Uterus (tissue), 2 donors: ENCODE measurements around the gene ACVRL1.

Source experiments
- POLR2A ChIP-seq, 2 donors: fragments of 450-650 bp; IDR thresholded peaks; one replicate each; pipeline ENCODE4 v1.6.1; 2016; ENCODE audit warnings: antibody characterized with exemption in 2 of 2, mild to moderate bottlenecking in 1 of 2, moderate library complexity in 1 of 2
- TF ChIP-seq, protein P1 (sequence below), 4 experiments: fragments of 200-600 bp in 2 of 4; fragments of 450-650 bp in 2 of 4; sonication (generic) in 2 of 4; IDR thresholded peaks; one replicate each; pipeline ENCODE4 v1.5.1; 2016 to 2019; ENCODE audit warnings: antibody characterized with exemption in 4 of 4, mild to moderate bottlenecking in 2 of 4, moderate library complexity in 1 of 4

DNA sequence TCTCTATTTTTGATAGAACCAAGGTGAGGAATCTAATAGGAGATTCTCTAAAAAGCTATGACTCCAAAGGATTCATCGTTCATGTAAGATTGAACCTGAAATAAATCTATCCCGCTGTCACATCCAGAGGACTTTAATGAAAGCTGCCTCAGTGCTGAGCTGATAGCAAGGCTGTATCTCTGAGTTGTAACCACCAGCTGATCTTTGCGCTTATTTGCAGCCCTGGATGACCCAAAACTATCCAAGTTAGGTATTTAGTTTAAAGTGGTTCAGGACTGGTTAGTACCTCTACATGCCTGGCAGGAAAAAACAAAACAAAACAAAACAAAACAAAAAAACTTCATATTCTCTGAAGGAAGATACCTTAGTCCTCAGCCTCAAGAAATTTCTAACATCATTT is 28.2 kb upstream of the ACVRL1 start:
- TF ChIP-seq, protein P1, sequence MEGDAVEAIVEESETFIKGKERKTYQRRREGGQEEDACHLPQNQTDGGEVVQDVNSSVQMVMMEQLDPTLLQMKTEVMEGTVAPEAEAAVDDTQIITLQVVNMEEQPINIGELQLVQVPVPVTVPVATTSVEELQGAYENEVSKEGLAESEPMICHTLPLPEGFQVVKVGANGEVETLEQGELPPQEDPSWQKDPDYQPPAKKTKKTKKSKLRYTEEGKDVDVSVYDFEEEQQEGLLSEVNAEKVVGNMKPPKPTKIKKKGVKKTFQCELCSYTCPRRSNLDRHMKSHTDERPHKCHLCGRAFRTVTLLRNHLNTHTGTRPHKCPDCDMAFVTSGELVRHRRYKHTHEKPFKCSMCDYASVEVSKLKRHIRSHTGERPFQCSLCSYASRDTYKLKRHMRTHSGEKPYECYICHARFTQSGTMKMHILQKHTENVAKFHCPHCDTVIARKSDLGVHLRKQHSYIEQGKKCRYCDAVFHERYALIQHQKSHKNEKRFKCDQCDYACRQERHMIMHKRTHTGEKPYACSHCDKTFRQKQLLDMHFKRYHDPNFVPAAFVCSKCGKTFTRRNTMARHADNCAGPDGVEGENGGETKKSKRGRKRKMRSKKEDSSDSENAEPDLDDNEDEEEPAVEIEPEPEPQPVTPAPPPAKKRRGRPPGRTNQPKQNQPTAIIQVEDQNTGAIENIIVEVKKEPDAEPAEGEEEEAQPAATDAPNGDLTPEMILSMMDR (IDR thresholded peaks at IDR 0.05) = no peak
- no peak for TF ChIP-seq POLR2A (IDR thresholded peaks at IDR 0.05)
